GDM1 (cell line): Measurements from ENCODE around the gene KIT.
"Not testable (repeated sequence)": the region's sequence is repeated elsewhere in the genome, so short reads cannot be mapped to it uniquely, and the experiment has no call there.

Experiments
- DNase-seq: peaks from one replicate; lab custom pipeline; 2025; lab: John Stamatoyannopoulos, UW

The KIT gene

DNA sequence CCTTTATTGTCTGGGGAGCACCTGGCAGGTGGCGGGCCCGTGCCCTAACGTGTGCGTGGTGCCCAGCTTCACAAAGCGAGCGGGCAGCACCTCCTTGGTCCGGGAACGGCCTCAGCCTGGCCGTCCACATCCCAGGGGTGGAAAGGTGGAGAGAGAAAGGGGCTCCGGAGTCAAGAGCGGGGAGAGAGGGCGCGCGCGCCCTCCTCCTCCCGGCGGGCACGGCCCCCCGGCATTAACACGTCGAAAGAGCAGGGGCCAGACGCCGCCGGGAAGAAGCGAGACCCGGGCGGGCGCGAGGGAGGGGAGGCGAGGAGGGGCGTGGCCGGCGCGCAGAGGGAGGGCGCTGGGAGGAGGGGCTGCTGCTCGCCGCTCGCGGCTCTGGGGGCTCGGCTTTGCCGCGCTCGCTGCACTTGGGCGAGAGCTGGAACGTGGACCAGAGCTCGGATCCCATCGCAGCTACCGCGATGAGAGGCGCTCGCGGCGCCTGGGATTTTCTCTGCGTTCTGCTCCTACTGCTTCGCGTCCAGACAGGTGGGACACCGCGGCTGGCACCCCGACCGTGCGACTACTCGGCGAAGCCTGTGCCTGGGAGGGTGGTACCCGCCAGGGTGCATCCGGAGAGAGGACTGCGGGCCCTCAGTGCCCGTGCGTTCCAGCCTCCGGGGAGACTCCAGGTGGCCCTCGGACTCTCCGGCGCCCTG, at the start of gene KIT:
Gene KIT (plus strand): TSS at position 407 of the 701 bp plus-strand sequence. CDS start 58 bp downstream, at position 465.
- DNase-seq: peak; percentile 84

DNA sequence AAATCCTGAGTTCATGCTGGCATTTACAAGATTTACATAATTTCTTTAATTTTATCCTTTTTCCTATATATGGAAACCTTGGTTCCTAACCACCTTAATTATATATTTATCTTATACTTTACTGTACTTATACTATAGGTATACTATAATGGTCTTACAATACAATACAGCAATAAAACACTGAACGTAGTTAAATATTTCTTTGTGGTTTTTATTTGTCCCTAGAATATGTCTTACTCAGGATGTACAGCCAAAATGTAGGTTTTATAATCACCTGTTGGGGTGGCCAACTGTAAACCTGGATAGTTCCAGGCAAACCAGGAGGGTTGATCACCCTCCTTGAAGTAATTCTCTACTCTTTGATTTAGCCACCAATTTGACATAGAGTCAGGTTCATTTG, 48.4 kb upstream of the KIT start:
- no peak for DNase-seq

DNA sequence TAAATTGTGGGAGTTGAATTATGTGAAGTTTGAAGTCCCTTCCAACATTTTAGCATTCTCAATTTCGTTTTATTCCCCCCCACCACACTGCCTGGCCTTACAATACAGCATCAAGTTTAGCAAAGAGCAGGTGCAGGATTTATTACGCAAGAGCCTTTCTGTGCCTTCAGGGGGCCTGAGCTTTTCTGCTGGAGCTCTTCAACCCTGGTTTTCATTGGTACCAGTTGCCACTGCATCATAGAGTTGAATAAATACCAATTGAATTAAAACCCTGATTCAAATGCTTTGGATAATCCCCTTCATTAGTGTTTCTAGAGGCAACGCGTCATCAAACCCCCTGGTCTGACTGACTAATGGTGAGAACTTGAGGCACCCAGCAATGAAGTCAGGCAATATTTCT, 43.6 kb upstream of the KIT start:
- no peak for DNase-seq

DNA sequence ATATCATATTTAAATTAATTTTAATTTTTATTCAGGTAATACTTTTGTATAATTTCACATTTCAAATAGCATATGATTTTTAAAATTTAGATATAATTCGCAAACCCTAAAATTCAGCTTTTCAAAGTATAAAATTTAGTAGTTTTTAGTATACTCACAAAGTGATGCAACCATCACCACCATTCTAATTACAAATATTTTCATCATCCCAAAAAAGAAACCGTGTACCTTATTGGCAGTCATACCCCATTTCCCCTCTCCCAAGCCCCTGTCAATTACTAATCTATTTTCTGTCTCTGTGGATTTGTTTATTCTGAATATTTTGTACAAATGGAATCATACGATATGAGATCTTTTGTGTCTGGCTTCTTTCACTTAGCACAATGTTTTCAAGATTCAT, 37.0 kb upstream of the KIT start:
- no peak for DNase-seq

DNA sequence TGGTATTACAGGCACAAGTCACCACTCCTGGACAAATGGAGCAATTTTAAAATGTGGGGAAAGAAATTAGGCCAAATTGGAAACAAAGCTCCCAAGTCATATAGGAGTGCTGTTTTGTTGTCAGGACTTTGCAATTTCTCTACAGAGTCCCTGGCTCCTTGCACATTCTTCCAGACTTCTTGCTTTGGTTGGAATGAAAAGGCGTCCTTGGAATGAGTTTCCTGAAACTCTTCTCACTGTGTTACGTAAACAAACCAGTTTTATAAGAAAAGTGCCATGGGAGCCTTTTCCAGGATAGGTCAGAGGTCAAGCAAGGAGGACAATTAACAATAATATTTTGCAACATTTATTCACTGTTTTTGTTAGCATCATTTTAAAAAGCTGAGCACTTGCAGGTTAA, 32.4 kb upstream of the KIT start:
- no peak for DNase-seq

DNA sequence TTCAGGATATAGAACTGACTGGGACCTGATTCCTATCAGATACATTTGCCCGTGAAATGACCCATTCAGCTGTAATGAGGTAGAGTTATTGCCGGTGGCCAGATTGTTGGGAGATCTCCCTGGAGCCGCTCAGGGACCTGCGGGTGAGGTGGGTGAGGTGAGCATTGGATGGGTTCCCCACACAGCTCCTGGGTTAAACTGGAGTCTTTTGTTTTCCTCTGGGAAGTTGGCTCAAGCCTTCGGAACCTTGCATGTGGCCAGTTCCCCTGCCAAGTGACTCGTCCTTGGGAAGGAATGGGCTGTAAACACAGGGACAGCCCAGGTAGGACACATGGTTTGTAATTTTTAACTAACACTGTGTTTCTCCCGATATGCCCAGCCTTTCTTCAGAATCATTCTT, 31.6 kb upstream of the KIT start:
- no peak for DNase-seq

DNA sequence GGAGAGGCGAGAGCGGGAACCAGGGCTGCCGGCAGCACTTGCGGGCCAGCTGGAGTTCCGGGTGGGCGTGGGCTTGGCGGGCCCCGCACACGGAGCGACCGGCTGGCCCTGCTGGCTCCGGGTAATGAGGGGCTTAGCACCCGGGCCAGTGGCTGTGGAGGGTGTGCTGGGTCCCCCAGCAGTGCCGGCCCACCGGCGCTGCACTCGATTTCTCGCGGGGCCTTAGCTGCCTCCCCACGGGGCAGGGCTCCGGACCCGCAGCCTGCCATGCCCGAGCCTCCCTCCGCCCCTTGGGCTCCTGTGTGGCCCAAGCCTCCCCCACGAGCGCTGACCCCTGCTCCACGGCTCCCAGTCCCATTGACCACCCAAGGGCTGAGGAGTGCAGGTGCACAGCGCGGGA, 25.2 kb upstream of the KIT start:
- no peak for DNase-seq

DNA sequence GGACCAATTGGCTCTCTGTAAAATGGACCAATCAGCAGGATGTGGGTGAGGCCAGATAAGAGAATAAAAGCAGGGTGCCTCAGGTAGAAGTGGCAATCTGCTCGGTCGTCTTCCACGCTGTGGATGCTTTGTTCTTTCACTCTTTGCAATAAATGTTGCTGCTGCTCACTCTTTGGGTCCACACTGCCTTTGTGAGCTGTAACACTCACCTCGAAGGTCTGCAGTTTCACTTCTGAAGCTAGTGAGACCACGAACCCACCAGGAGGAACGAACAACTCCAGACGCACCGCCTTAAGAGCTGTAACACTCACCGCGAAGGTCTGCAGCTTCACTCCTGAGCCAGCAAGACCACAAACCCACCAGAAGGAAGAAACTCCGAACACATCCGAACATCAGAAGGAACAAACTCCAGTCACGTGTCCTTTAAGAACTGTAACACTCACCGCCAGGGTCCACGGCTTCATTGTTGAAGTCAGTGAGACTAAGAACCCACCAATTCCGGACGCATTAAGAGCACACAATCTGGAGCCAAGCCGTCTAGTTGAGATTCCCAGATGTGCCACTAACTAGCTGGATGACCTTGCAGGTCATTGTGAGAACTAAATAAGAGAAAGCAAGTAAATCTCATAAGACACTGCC, 24.5 kb upstream of the KIT start:
- DNase-seq: not testable (repeated sequence)

DNA sequence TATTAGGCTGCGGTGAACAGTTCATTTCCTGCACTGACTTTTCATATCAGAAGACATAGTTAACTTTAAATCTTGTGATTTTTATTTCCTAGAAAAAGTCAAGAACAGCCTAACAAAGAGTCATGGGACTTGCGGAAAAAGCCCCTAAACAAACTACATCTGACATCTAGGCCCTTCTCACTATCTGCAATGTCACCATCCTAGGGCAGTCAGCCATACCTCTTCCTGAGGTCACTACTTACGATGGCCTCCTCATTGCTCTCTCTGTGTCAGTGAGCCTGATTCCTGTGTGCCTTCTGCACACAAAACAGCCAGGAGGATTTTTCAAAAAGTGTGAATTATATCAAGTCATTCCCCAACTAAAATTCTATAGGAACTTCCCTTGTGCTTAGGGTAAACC, 22.4 kb upstream of the KIT start:
- no peak for DNase-seq

DNA sequence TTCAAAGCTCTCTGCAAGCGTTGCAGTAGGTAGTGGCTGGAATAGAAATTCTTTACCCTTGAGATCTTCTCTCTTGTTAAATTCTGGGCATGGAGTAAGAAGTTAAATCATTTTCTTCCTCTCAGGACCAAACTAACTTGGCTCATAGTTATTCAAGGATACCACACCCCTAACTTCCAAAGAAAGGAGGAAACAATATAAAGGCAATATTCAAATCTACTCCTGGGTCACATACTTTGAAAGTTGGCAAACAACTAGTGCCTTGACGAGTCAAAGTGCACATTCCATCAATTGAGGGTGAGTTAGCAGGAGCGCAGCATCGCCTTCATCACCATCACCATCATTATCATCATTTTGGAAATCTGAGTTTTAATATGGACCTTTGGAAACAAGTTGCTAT, 20.4 kb upstream of the KIT start:
- DNase-seq: no peak

DNA sequence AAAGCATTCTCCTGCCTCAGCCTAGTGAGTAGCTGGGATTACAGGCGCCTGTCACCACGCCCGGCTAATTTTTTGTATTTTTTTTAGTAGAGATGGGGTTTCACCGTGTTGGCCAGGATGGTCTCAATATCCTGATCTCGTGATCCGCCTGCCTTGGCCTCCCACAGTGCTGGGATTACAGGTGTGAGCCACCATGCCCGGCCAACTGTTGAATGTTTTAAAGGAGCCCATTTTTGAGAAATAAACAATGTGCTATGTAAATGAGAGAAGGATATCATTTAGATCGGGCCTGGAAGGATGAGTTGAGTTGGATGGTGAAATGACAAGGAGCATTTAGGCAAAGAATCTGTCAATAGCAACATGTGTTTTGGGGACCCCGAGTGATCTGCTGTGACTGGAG, 16.7 kb upstream of the KIT start:
- DNase-seq: not testable (repeated sequence)

DNA sequence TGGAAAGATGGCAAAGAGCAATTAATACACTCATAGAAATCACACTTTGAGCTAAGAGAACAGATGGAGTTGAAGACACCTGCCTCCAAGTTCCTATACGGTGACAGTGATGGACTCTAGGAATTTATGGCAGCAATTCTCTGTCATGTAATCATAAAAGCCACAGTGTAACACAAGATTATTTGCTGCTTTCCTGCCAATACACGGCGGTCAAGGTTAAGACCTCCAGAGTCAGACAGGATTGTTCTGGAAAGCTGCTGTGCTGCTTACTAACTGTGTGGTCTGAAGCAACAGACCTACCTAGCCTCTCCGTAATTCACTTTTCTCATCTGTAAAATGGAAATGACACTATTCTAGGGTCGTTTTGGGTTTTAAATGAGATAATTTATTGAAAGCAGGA, 14.6 kb upstream of the KIT start:
- DNase-seq: no peak

DNA sequence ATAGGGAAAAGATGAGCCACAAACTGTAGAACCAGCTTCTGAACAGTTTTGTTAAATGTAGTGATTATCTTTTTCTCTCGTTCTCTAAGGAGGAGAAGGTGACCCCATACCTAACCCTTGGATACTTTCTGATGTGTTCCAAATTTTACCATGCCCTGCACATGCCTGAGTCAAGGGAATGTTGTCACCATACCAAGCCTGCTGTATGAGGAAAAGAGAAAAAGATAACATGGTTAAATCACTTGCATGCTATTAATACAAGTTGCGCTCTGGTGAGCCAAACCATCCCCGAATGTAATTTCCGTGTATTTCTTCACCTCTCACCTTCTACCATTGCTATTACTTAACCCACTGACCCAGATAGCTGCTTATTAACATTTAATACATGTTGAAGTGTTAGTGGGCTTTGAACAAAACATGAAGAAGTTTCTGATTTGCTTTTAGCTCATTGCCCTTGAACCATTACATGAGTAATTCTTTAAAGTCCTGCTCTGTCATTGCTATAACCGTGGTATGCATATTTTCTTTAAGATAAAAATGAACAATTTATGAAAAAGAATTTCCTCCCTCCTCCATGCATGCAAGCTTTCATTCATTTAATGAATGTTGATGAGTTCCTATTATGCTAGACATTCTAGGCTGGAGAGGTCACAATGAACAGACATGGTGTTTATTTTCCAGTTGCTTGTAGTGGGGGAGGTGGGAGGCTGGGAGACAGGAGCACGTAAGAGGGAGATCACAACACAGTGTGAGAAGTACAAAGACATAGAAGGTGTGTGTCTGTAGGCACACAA, 13.6 kb upstream of the KIT start:
- DNase-seq: no peak

DNA sequence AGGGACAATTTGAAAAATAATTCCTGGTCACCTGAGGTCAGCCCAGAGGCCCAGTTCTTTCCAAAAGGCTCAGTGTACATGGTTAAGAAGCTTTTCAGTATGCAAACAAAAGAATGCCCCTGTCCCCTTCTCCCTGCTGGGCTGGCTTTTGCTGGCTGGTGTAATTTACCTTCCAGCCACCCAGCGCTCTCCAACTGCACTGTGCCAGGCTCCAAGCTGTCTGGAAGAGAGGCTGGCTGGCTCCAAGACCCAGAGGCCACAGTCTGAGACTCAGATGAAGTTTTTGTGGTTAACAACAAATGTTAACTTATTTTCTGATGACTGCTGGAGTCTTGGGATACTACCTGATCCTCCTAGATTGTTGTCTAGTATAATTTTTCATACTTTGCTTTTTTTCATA, 11.9 kb upstream of the KIT start:
- DNase-seq: no peak

DNA sequence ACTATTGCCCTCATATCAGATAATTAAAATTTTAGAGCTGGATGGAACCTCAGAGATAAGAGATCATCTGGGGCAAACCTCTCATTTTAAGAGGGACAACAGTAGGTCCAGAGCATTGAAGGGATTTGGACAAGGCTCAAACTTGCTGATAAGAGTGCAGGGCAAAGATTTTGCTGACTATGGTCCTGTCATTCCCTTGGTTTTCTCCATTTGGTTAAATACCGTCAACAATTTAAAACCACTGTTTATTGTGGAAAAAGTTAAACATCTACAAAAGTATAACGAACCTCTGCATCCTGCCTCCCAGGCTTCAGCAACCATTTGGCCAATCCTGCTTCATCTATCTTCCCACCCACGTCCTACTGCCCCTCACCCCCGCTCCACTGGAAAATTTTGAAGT, 10.7 kb upstream of the KIT start:
- no peak for DNase-seq

DNA sequence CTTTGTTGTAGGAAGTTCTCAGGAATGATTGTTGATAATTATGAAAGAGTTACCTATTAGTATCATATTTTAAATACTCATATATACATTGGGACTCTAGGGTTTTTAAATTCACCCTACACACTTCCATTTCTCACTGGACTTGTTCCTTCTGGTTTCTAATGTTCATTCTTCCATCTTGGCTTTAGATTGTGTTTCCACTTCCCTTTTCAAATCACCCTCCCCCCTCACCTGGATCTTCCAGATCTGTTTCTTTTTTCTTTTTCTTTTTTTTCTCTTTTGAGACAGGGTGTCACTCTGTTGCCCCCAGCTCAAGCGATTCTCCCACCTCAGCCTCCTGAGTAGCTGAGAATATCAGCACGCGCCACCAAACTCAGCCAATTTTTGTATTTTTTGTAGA, 6.7 kb upstream of the KIT start:
- DNase-seq: no peak

DNA sequence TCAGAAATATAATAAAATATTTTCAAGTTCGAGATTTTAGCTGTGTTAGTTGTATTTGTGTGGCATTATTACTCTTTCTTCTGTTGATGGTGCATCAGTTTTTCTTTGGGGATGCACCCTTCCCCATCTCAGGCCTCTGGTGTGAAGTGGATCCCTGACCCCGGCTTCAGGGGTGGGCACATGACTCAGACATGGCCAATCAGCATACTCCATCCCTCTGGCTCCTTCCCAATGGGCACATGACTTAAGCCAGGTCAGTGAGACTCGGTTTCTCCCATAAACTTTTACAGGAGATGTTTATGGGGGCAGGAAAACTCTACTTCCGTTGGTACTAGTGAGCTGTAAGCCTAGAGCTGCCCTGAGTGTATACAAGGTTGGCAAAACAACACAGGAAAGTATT, 3.0 kb upstream of the KIT start:
- no peak for DNase-seq

DNA sequence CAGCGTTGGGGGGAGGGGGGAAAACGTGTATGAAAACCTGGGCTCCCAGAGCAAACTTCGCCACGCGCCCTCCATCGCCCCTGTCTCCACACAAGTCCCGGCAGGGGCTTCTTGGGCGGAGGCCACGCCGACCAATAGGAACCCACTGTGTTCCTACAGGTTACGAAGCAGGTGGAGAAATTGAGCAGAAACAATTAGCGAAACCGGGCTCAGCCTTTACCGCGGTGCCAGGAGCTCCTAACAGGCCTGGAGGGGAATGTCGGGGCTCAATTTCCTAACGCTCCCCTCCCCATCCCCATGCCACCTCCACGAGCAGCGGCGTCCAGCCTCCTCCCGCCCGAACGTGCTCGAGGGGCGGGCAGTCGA, 589 bp upstream of the KIT start:
- no peak for DNase-seq

DNA sequence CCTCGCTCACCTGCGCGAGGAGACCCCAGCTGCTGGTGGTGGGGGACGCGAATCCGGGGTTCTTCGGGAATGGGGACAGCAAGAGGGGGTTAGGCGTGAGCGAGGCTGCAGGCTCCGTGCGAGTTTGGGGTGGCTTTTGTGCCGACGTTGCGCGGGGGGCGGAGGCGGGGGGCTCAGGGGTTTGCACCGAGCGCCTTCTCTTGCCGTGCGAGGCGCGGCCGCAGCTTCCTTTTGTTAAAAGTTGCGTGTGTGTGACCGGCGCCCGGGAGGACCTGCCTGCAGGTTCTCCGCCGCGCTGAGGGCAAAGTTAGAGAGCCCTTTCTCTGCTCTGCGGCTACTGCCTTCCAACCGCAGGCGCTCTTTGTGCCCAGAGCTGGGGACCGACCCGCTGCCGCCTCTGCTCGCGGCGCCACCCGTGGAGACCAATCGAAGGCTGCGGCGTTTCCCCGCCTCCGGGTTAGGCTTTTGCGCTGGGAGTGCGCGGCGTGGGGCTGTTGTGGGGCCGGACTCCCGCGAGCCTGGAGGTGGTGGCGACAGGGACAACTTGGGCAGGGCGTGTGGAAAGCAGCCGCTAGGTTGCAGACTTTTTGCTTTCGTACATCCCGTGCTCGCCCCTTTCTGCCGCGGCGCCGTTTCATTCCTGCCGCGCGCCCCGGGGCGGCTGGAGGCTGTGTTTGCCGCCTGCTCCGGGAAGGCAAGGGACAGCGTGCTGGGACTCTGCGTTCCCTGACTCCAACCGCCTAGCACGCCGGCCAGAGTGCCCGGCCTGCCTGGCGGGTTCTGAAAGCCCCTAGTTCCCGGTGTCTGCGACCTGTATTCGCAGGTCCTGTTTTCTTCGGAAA, 716 bp downstream of the KIT start:
- no peak for DNase-seq

DNA sequence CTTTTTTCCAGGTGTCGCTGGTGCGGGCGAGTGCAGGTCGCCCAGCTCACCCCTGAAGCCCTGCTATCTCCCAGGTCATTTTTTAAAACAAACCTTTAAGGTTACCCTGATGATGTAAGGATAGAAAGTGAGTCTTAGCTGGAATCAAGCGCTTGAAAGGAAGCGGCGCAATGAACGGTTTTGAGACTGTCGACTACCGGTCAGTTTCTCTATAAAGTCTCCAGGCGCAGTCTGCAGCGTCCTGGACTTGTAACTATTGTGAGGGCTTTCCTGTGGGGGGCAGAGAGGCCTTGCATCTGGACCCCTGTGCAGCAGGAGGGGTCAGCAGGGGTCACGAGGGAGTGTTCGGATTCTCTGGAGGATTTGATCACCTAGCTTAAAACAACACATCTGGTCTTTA, 1.6 kb downstream of the KIT start:
- no peak for DNase-seq

DNA sequence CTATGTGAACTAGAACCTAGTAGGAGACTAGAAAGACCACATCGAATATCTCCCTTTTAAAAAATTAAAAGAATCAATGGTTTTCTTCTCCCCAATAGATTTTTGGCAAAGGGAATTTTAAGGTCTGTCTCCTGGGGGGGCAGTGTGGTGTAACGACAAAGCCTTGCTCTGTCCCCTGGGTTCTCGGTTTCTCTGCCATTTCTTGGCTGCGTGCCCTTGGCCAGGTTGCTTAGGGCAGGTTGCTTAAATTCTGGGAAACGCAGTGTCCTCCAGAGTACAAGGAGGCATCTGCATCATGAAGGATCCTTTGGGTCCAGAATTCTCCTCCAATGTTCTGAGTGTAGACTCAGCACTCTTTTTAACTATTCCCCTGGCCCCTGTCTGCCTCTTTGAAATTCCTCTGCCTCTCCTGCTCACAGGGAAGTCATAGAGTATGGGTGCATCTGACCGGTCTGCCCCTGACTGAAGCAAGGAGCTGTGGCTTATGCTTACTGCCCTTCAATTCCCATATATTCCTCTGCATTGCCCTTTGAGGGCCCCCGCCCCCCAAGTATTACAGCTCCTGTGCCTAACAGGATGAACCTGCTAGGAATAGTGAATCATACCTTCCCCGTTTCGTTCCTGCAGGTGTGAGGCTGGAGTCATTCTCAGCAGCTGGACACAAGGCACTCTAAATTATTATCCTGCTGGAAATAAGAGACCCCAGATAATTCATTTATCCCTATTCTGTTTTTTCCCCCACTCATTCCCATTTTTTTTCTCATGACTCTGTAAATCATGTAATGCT, 2.2 kb downstream of the KIT start:
- DNase-seq: no peak

DNA sequence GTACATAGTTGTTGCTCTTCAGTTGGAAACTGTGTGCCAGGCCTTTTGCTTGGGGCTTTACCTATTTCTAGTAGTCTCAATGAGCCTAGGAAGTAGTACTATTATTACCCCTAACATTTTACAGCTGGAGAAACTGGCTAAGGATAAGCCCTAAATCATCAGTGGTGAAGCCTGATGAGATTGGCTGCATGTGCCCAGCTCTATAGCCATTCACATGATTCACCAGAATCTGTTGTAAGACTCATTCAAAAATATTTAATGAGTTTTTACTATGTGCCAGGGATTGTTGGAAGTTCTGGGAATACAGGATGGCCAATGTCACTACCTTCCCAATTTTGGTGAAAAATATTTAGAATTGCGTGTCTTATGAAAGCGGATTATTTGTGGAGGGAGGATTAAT, 2.8 kb downstream of the KIT start:
- no peak for DNase-seq
